ENCODE results near the gene OOSP3.

DNA sequence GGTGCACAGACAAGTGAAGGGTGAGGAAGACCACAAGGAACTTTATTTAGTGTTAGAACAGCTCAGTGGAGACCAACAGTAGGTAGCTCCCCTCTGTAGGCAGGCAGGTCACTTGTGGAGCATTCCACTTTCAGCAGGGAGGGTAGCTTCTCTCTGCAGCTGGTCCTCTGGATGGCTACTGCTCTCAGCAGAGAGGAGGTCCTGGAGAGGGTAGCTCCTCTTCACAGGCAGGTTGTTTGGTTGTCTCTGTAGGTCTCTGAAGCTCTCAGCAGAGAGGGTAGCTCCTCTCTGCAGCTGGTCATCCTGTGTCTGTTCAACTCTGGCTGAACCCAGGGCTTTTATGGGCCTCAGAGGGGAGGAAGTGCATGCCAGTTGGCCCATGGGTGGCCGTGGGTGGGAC lies 53.1 kb downstream of the OOSP3 start:
- TF ChIP-seq, protein P1, sequence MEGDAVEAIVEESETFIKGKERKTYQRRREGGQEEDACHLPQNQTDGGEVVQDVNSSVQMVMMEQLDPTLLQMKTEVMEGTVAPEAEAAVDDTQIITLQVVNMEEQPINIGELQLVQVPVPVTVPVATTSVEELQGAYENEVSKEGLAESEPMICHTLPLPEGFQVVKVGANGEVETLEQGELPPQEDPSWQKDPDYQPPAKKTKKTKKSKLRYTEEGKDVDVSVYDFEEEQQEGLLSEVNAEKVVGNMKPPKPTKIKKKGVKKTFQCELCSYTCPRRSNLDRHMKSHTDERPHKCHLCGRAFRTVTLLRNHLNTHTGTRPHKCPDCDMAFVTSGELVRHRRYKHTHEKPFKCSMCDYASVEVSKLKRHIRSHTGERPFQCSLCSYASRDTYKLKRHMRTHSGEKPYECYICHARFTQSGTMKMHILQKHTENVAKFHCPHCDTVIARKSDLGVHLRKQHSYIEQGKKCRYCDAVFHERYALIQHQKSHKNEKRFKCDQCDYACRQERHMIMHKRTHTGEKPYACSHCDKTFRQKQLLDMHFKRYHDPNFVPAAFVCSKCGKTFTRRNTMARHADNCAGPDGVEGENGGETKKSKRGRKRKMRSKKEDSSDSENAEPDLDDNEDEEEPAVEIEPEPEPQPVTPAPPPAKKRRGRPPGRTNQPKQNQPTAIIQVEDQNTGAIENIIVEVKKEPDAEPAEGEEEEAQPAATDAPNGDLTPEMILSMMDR (IDR thresholded peaks at IDR 0.05), result no peak
- no peak for TF ChIP-seq POLR2A (IDR thresholded peaks at IDR 0.05)
